NB4 (cell line): ENCODE data around the gene SEMA6D.

Source experiments
- POLR2A ChIP-seq: IDR thresholded peaks from 2 replicates; pipeline ENCODE4 v1.6.1; 2011; ENCODE audit warnings: mild to moderate bottlenecking; ENCODE audit not compliant: insufficient read length; ENCODE audit errors: extremely low read depth
- TF ChIP-seq, protein P1 (sequence below): IDR thresholded peaks from one replicate; pipeline ENCODE4 v1.5.1; 2012; ENCODE audit warnings: low read depth, low read length

DNA sequence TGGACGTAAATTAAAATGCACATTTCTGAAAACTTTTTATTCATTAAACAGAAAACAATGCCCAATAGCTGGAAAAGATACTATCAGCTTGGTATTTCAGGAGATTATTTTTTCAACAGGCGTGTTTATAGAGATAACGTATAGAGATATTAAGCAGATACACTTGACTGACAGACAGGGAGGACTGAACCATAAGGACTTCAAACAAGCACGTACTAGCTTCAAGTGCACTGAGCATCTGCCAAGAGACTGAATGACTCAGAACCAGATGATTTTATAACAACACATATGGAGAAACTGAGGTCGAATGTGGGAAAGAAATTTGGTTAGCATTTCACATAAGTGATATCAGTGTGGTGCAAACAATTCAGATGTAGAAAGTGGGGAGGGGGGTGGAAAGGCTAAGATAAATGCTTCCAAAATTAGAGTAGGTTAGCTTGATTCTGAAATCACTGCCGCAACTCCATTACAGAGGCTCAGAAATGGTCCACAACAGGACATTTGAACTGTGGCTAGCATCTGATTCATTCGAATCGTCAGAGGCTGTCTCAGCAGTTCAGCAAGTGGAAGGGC is 103.5 kb downstream of the SEMA6D start:
- TF ChIP-seq, protein P1, sequence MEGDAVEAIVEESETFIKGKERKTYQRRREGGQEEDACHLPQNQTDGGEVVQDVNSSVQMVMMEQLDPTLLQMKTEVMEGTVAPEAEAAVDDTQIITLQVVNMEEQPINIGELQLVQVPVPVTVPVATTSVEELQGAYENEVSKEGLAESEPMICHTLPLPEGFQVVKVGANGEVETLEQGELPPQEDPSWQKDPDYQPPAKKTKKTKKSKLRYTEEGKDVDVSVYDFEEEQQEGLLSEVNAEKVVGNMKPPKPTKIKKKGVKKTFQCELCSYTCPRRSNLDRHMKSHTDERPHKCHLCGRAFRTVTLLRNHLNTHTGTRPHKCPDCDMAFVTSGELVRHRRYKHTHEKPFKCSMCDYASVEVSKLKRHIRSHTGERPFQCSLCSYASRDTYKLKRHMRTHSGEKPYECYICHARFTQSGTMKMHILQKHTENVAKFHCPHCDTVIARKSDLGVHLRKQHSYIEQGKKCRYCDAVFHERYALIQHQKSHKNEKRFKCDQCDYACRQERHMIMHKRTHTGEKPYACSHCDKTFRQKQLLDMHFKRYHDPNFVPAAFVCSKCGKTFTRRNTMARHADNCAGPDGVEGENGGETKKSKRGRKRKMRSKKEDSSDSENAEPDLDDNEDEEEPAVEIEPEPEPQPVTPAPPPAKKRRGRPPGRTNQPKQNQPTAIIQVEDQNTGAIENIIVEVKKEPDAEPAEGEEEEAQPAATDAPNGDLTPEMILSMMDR: no peak
- TF ChIP-seq POLR2A: no peak
